GM10248 (cell line): Measurements from ENCODE around the gene FBXO15.

Experiments used
- CTCF ChIA-PET: fragments of 300-600 bp; sonication (Branson Sonifier 250); formaldehyde crosslinking; extraction: SDS; loops from one replicate; lab custom pipeline; 2021; ENCODE audit warnings: antibody characterized with exemption; lab: Yijun Ruan, JAX
- POLR2A ChIA-PET: fragments of 350-650 bp; sonication (Branson Sonifier 250); formaldehyde crosslinking; extraction: SDS; loops from one replicate; lab custom pipeline; 2020; ENCODE audit warnings: antibody characterized with exemption; lab: Yijun Ruan, JAX
- DNase-seq: peaks from one replicate; pipeline ENCODE4 v3.0.0; 2012; ENCODE audit errors: extremely low spot score
- CTCF ChIP-seq: IDR thresholded peaks from 2 replicates; pipeline ENCODE4 v1.5.1; 2012; ENCODE audit warnings: mild to moderate bottlenecking, low read depth; ENCODE audit errors: extremely low read depth, missing control alignments, control extremely low read depth

Gene FBXO15

GRCh38 chr18:74115046-74115445 lies 32.6 kb downstream of the FBXO15 start:
- CTCF ChIA-PET = interaction anchor here (1.2 kb wide), 1 partner anchor 75 kb away, joined by 4 read pairs; no protein-coding TSS in a partner anchor
- TF ChIP-seq CTCF = no peak
- POLR2A ChIA-PET = no interaction called here
- no peak for DNase-seq

GRCh38 chr18:74114116-74114515 lies 33.5 kb downstream of the FBXO15 start:
- TF ChIP-seq CTCF = no peak
- CTCF ChIA-PET = interaction anchor here (0.7 to 1.5 kb wide), 8 partner anchors 10 to 74 kb away, joined by 3 to 6 read pairs (median 4); no protein-coding TSS in a partner anchor
- POLR2A ChIA-PET = no interaction called here
- no peak for DNase-seq

- ChIA-PET CTCF (interaction anchor here (0.7 to 1.5 kb wide), 8 partner anchors 9 to 240 kb away, joined by 3 to 6 read pairs (median 3); no protein-coding TSS in a partner anchor), POLR2A (no interaction called here)
- no peak for DNase-seq
- TF ChIP-seq CTCF = no peak
These were observed 33.9 kb downstream of the FBXO15 start for GRCh38 chr18:74113711-74114110.

- ChIA-PET CTCF (no interaction called here), POLR2A (no interaction called here)
- no peak for DNase-seq
- no peak for TF ChIP-seq CTCF
These were observed 36.7 kb downstream of the FBXO15 start for GRCh38 chr18:74110976-74111375.

GRCh38 chr18:74110149-74110548 lies 37.5 kb downstream of the FBXO15 start:
- no peak for DNase-seq
- no peak for TF ChIP-seq CTCF
- POLR2A ChIA-PET = no interaction called here
- CTCF ChIA-PET = no interaction called here

GRCh38 chr18:74108460-74108859 lies 39.2 kb downstream of the FBXO15 start:
- POLR2A ChIA-PET = no interaction called here
- CTCF ChIA-PET = interaction anchor here (1.2 kb wide), 1 partner anchor 13 kb away, joined by 4 read pairs; no protein-coding TSS in a partner anchor
- no peak for DNase-seq
- no peak for TF ChIP-seq CTCF

GRCh38 chr18:74097803-74098202 lies 49.8 kb downstream of the FBXO15 start:
- ChIA-PET CTCF (interaction anchor here (1.4 kb wide), 1 partner anchor 18 kb away, joined by 3 read pairs; no protein-coding TSS in a partner anchor), POLR2A (no interaction called here)
- DNase-seq = no peak
- TF ChIP-seq CTCF = no peak
